ENCODE results near the gene MOCOS.

Gene MOCOS

GRCh38 chr18:36302676-36303075 lies 115.4 kb downstream of the MOCOS start:
- DNase-seq (ENCODE audit: low read depth in 2 of 2, low spot score in 1 of 2), result no peak

DNA sequence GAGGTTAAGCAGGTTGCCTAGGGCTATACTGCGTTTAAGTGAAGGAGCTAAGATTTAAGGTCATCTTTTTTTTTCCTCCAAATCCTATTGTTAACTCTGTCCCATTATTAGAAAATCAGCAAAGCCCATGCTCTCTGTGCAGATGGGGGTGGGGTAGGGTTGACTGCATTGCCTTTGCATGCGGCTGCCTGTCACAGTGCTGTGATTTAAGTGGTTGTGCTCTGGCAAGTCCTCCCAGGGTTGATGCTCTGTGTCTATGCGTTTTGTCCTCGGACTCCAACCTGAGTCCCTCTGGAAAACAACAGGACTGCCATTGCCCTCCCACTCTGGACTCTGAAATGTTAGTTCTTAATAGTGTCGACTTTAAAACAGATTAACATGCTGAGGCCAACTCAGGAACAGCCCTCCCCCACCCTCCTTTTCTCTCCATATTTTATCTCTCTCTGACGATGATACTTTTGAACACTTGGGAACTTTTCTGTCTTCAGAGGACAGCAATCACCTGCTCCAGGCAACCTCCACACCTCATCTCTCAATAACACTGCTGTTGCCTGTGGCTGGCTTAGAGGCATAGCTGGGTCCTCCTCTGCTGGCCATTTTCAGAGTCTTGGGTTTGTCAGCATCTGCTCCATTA lies 116.0 kb downstream of the MOCOS start:
- no peak for DNase-seq (ENCODE audit: low read depth in 2 of 2, low spot score in 1 of 2)

DNA sequence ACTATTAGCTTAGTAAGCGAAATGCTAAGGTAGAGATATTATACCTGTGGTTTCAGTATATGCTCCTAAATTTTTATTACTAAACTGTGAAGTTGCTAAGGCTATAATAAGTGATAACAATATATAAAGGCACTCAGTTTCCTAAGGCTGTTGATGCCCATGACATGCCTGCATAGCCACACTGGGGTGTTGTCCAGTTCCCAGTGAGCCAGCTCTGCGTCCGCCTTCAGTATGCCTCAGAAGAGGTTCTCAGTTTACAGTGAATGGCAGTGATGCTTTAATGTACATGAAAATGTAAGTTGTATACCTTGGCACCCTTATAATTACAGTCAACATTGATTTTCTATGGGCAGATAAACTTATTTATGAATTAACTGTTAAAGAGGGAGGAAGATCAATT lies 117.4 kb downstream of the MOCOS start:
- no peak for DNase-seq (ENCODE audit: low read depth in 2 of 2, low spot score in 1 of 2)

GRCh38 chr18:36305375-36305774 lies 118.1 kb downstream of the MOCOS start:
- DNase-seq (ENCODE audit: low read depth in 2 of 2, low spot score in 1 of 2), result no peak

- DNase-seq (ENCODE audit: low read depth in 2 of 2, low spot score in 1 of 2), result no peak
Observed at GRCh38 chr18:36307513-36307912, 120.2 kb downstream of the MOCOS start.

GRCh38 chr18:36308711-36309435 lies 121.6 kb downstream of the MOCOS start:
- DNase-seq (ENCODE audit: low read depth in 2 of 2, low spot score in 1 of 2), result no peak

DNA sequence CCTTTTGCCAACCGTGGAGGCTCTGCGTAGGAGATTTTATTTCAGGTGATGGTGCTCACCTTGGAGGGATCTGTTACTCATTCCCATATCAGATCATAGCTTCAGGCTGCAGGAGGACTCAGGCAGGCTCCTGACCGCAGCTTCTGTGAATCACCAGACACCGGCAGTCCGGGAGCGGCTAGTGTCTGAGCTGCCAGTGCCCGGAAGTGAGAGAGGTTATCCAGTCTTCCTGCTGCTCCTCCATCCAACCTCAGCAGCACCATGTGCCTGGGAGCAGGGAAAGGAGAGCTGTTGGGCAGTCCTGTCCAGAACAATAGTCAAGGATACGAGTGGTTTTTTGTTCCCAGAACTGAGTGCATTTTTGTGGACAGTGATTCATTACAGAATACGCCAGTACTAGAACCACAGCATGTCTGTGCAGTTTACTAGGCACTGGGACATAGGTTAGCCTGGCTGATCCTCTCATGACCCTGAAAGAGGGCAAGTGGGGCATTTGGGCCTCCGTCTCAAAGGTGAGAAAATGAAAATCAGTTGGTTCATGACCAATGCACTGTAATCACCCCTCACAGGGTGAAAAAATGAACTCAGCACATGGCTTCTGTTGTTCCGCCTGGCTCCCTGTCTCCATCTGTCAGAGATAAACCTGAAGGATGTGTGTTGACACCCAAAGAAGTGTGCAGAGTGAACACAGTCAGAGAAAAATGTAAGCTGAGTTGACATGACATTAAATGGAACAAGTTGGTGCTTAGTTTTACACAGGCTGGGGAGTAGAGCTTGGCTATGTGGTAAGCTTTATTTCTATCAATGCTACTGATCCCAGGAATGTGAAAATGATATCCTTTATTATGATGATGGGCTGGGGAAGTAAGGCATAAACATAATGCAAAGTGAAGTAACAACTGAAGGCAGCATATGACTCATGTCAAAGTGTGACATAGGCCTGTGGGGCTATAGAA lies 122.4 kb downstream of the MOCOS start:
- DNase-seq (ENCODE audit: low read depth in 2 of 2, low spot score in 1 of 2), result no peak

GRCh38 chr18:36311026-36311570 lies 123.8 kb downstream of the MOCOS start:
- DNase-seq (ENCODE audit: low read depth in 2 of 2, low spot score in 1 of 2), result no peak

GRCh38 chr18:36312806-36313395 lies 125.6 kb downstream of the MOCOS start:
- no peak for DNase-seq (ENCODE audit: low read depth in 2 of 2, low spot score in 1 of 2)

DNA sequence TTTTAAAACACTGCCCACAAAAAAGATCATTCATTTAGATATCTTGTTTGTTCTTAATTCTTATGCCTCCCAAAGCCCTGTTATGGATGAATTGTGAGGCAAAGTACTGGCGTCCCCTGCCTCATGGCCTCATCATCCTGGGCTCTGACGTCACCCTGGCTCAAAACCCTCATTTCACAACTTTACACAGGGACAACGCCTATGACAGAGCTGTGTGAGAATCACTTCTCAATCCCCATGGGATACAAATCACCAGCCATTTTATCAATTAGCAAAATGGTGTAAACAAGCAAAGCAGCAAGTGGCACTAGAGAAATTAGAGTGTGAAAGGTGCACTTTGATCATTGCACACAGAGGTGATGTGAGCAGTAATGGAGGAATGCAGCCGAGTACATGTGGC lies 126.8 kb downstream of the MOCOS start:
- DNase-seq (ENCODE audit: low read depth in 2 of 2, low spot score in 1 of 2), result no peak

DNA sequence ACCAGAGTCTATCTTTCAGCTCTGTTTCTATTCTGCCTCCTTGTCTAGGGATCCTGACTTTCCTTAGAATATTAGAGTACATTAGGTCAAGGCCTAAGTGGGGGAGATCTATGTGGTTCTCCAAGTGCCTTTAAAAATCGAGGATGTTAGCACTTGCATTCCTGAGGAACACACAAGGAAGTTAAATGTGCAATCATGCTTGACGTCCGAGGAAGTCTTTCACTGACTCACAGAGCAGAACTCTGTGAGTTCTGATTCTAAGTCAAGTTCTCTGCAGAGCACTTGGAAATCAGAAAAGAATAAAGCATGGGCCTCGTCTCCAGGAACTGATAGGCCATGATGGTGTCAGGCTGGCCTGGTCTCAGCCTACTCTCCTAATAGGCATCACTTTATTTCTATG lies 127.5 kb downstream of the MOCOS start:
- DNase-seq (ENCODE audit: low read depth in 2 of 2, low spot score in 1 of 2), result no peak

DNA sequence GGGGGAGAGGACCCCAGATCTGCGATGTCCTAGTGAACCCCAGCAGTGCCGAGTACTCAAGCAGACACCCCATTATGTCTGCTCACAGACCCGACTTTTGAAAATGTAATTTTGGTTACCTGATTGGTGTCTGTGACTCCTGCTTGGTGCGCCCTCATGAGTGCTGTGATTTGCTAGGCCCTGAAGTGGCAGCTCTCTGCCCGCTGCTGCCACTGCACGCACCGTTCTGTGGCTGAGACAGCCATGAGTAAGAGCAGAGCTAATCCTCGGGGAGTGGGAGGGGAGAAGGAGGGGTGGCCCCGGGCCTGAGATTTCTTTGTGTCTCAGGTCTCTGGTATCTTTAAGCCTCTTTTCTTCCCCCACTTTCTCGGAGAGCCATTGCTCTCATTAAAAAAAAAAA lies 128.4 kb downstream of the MOCOS start:
- no peak for DNase-seq (ENCODE audit: low read depth in 2 of 2, low spot score in 1 of 2)

GRCh38 chr18:36316246-36316645 lies 128.9 kb downstream of the MOCOS start:
- no peak for DNase-seq (ENCODE audit: low read depth in 2 of 2, low spot score in 1 of 2)
